ENCODE data around the gene RRP1B. TPM values are rescaled to one million over a fixed set of nuclear protein-coding genes. Genes with fewer than 3 reads are reported as not detected.
"Not testable (repeated sequence)": the region's sequence is repeated elsewhere in the genome, so short reads cannot be mapped to it uniquely, and the experiment has no call there.

The RRP1B gene
- total RNA-seq, 4 donors from 2014 or later, result 13.3 to 23.4 (median 22.5) TPM

DNA sequence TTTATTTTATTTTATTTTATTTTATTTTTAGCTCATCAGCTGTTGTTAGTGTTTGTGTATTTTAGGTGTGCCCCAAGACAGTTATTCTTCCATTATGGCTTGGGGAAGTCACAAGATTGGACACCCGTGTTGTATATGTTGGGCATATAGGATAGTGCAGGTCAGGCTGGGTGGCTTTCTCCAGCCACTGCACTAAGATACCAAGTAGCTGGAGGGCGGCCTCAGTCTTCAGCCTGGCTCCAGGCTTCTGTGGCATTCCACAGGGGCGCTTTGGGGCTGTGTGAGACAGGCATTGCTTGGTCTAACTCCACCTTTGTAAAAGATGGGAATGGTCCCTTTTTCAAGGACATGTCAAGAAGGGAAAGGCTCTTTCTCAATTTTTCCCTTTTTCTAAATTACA is 16.5 kb downstream of the RRP1B start:
- WGBS, 2 donors, result 78 to 100% methylated on average over 2 to 3 of the region's 3 CpGs
- H3K36me3 ChIP-seq, result peaks cover 6 to 100% (median 33%) of the 10 kb centered on the region in 3 donors
- DNase-seq, result no peak
- no peak overlapping the region for H3K27ac ChIP-seq
- no peaks in the 10 kb centered on the region for H3K9me3 ChIP-seq
- no peaks in the 10 kb centered on the region for H3K4me1 ChIP-seq
- no peak overlapping the region for H3K4me3 ChIP-seq
- TF ChIP-seq, protein P1, sequence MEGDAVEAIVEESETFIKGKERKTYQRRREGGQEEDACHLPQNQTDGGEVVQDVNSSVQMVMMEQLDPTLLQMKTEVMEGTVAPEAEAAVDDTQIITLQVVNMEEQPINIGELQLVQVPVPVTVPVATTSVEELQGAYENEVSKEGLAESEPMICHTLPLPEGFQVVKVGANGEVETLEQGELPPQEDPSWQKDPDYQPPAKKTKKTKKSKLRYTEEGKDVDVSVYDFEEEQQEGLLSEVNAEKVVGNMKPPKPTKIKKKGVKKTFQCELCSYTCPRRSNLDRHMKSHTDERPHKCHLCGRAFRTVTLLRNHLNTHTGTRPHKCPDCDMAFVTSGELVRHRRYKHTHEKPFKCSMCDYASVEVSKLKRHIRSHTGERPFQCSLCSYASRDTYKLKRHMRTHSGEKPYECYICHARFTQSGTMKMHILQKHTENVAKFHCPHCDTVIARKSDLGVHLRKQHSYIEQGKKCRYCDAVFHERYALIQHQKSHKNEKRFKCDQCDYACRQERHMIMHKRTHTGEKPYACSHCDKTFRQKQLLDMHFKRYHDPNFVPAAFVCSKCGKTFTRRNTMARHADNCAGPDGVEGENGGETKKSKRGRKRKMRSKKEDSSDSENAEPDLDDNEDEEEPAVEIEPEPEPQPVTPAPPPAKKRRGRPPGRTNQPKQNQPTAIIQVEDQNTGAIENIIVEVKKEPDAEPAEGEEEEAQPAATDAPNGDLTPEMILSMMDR (IDR thresholded peaks at IDR 0.05), result no peak
- no peak for TF ChIP-seq POLR2A (IDR thresholded peaks at IDR 0.05)
- intact Hi-C loops (cut with DNase I), result no loop called here
- no peaks in the 10 kb centered on the region for H3K27me3 ChIP-seq

DNA sequence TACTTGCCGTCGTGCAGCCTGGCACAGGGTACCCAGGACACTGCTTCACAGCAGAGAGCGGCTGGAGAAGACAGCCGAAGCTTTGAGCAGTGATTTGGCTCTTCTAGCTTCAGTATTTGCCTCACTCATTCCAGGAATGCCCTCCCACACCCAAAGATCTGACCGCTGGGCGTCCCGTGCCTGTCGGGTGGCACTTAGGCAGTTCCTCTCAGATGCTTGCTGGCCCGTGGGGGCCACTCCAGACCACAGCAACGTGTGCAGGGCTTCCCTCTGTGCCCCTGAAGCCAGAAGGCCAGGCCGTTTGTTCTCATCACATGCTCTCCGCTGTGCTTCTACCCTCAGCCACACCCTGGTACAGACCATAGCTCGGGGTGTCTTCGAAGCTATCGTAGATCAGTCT is 17.0 kb downstream of the RRP1B start:
- H3K4me1 ChIP-seq, result no peaks in the 10 kb centered on the region
- intact Hi-C loops (cut with DNase I), result no loop called here
- 93 to 95% methylated on average over 15 of the region's 15 CpGs for WGBS, 2 donors
- no peaks in the 10 kb centered on the region for H3K27me3 ChIP-seq
- H3K4me3 ChIP-seq, result no peak overlapping the region
- H3K36me3 ChIP-seq, result peaks cover 7 to 100% (median 30%) of the 10 kb centered on the region in 3 donors
- no peak for TF ChIP-seq POLR2A (IDR thresholded peaks at IDR 0.05)
- TF ChIP-seq, protein P1 (IDR thresholded peaks at IDR 0.05), result no peak
- no peaks in the 10 kb centered on the region for H3K9me3 ChIP-seq
- DNase-seq, result no peak
- no peak overlapping the region for H3K27ac ChIP-seq

DNA sequence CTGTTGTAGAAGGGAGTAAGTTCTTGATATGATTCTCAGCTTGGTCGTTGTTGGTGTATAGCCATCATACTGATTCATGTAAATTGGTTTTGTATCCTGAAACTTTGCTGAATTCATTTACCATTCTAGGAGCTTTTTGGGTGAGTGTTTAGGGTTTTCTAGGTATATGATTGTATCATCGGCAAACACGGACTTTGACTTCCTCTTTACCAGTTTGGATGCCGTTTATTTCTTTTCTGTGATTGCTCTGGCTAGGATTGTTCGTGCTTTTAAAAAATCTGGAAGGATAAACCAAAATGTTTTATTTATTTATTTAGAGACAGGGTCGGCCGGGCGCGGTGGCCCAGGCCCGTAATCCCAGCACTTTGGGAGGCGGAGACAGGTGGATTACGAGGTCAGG is 20.6 kb downstream of the RRP1B start:
- DNase-seq, result no peak
- no peak for TF ChIP-seq POLR2A (IDR thresholded peaks at IDR 0.05)
- TF ChIP-seq, protein P1 (IDR thresholded peaks at IDR 0.05), result no peak
- Histone ChIP-seq H3K4me1 (no peaks in the 10 kb centered on the region), H3K27me3 (no peaks in the 10 kb centered on the region), H3K9me3 (no peaks in the 10 kb centered on the region), H3K27ac (no peak overlapping the region), H3K36me3 (peaks cover 7 to 100% (median 30%) of the 10 kb centered on the region in 3 donors), H3K4me3 (no peak overlapping the region)
- intact Hi-C loops (cut with DNase I), result no loop called here
- WGBS, 2 donors, result 94% methylated on average over 12 of the region's 12 CpGs

DNA sequence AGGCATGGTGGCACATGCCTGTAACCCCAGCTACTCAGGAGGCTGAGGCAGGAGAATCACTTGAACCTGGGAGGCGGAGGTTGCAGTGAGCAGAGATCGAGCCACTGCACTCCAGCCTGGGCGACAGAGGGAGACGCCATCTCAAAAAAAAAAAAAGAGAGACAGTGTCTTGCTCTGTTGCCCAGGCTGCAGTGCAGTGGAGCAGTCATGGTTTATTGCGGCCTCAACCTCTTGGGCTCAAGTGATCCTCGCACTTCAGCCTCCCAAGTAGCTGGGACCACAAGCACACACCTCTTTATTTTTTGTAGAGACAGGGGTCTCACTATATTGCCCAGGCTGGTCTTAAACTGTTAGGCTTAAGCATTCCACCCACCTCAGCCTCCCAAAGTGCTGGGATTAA is 21.1 kb downstream of the RRP1B start:
- WGBS, 2 donors, result 81 to 84% methylated on average over 6 of the region's 6 CpGs
- H3K4me1 ChIP-seq; H3K27ac ChIP-seq; intact Hi-C loops (cut with DNase I); DNase-seq; H3K9me3 ChIP-seq; H3K27me3 ChIP-seq; H3K4me3 ChIP-seq: not testable (repeated sequence)
- peaks cover 7 to 100% (median 31%) of the 10 kb centered on the region in 3 donors for H3K36me3 ChIP-seq

DNA sequence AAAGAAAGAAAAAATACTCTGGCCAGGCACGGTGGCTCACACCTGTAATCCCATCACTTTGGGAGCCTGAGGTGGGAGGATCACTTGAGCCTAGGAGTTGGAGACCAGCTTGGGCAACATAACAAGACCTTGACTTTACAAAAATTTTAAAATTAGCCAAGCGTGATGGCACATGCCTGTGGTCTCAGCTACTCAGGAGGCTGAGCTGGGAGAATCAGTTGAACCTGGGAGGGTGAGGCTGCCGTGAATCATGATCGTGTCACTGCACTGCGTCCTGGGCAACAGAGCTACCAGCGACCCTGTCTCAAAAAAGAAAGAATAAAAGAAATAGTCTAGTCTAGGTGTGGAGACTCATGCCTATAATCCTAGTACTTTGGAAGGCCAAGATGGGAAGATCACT is 22.3 kb downstream of the RRP1B start:
- no peaks in the 10 kb centered on the region for H3K9me3 ChIP-seq
- no peaks in the 10 kb centered on the region for H3K27me3 ChIP-seq
- WGBS, 2 donors, result 71 to 88% methylated on average over 6 of the region's 6 CpGs
- H3K27ac ChIP-seq, result no peak overlapping the region
- no peak for TF ChIP-seq POLR2A (IDR thresholded peaks at IDR 0.05)
- TF ChIP-seq, protein P1 (IDR thresholded peaks at IDR 0.05), result no peak
- no peak for DNase-seq
- no peak overlapping the region for H3K4me3 ChIP-seq
- no peaks in the 10 kb centered on the region for H3K4me1 ChIP-seq
- H3K36me3 ChIP-seq, result peaks cover 13 to 100% (median 32%) of the 10 kb centered on the region in 3 donors
- intact Hi-C loops (cut with DNase I), result no loop called here

DNA sequence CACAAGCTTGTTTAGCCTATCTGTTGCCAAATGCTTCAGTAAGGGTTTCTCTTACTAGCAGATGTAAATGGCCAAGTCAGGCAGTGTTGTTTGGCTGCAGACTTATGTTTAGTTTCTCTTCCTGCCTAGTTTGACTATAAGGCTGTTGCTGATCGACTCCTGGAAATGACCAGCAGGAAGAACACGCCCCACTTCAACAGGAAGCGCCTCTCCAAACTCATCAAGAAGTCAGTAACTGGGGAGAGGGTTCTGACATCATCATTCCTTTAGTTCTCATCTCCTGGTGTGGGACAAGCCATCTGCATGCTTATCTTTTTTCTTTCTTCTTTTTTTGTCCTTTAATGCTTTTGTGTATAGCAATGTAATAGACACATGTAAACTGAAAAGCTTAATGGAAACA is 25.1 kb downstream of the RRP1B start:
- peaks cover 29 to 100% (median 50%) of the 10 kb centered on the region in 3 donors for H3K36me3 ChIP-seq

More for the DNA sequence above, 25.1 kb downstream of the RRP1B start:
- 80 to 84% methylated on average over 3 of the region's 3 CpGs for WGBS, 2 donors
- DNase-seq, result no peak
- peak overlapping the region in 1 of 4 donors; percentile 49 for H3K27ac ChIP-seq
- H3K9me3 ChIP-seq, result no peaks in the 10 kb centered on the region
- no peak for TF ChIP-seq POLR2A (IDR thresholded peaks at IDR 0.05)
- TF ChIP-seq, protein P1 (IDR thresholded peaks at IDR 0.05), result no peak
- no peaks in the 10 kb centered on the region for H3K4me1 ChIP-seq
- intact Hi-C loops (cut with DNase I), result no loop called here
- H3K4me3 ChIP-seq, result no peak overlapping the region
- no peaks in the 10 kb centered on the region for H3K27me3 ChIP-seq

Measured in esophagus squamous epithelium (tissue), 5 donors.